ENCODE data around the gene CFAP410.

- TF ChIP-seq, protein P1, sequence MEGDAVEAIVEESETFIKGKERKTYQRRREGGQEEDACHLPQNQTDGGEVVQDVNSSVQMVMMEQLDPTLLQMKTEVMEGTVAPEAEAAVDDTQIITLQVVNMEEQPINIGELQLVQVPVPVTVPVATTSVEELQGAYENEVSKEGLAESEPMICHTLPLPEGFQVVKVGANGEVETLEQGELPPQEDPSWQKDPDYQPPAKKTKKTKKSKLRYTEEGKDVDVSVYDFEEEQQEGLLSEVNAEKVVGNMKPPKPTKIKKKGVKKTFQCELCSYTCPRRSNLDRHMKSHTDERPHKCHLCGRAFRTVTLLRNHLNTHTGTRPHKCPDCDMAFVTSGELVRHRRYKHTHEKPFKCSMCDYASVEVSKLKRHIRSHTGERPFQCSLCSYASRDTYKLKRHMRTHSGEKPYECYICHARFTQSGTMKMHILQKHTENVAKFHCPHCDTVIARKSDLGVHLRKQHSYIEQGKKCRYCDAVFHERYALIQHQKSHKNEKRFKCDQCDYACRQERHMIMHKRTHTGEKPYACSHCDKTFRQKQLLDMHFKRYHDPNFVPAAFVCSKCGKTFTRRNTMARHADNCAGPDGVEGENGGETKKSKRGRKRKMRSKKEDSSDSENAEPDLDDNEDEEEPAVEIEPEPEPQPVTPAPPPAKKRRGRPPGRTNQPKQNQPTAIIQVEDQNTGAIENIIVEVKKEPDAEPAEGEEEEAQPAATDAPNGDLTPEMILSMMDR (conservative IDR thresholded peaks at IDR 0.05; ENCODE audit: low read depth, low read length): no peak
- no peak for TF ChIP-seq SMC3 (IDR thresholded peaks at IDR 0.05; ENCODE audit: low read depth, low read length)
These were observed 38.2 kb upstream of the CFAP410 start for GRCh38 chr21:44377201-44377921.
